ENCODE data around the gene AK5. TPM values are rescaled to one million over a fixed set of nuclear protein-coding genes. Genes with fewer than 3 reads are reported as not detected.

The AK5 gene, protein sequence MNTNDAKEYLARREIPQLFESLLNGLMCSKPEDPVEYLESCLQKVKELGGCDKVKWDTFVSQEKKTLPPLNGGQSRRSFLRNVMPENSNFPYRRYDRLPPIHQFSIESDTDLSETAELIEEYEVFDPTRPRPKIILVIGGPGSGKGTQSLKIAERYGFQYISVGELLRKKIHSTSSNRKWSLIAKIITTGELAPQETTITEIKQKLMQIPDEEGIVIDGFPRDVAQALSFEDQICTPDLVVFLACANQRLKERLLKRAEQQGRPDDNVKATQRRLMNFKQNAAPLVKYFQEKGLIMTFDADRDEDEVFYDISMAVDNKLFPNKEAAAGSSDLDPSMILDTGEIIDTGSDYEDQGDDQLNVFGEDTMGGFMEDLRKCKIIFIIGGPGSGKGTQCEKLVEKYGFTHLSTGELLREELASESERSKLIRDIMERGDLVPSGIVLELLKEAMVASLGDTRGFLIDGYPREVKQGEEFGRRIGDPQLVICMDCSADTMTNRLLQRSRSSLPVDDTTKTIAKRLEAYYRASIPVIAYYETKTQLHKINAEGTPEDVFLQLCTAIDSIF
- total RNA-seq: 0.65 and 1.9 TPM in 2 replicates

DNA sequence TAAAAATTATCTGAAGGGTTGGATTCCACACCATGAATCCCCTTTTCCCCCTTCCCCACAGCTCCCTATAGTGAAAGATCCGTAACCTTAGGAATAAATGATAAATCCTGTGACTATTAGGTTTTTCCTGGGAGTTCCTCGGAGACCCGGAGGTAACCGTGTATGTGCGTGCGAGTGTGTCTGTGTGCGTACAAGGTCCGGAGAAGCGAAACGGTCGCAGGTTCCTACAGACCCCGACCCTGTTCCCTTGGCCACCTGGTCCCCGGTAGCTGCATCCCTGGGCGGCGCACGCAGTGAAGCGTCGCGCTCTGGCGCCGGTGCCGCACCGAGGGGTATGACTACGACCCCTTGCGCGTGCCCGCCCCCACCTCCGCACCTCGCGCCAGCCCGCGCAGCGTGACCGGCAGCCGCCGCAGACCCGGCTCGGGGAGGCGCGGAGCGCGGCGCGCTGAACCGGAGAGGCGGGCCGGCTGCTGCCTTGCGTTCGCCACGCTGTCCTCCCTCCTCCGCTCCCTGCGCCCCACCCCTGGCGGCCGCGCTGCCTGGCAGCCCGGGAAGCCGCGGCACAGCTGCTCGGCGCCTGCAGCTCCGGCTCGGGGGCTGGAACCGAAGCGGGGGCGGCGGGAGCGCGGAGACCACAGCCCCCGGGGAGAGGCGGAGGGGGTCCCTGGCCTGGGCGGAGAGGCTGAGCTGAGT lies at the start of gene AK5:
TSS of gene AK5 (plus strand) at position 529 of the 696 bp plus-strand sequence. CDS start 295 bp downstream, outside the sequence.

Small RNA genes lying within 50 kb of the gene (small RNA-seq; reads per million reads assigned to genes)
- gene RNU7-8P: not detected

Other genes with a start within 250 kb of the AK5 start
- 50.7 and 51.6 TPM in 2 replicates for gene PIGK, start 62.6 kb upstream of the AK5 start, total RNA-seq

All from articular chondrocyte of knee joint (primary cell).